ENCODE data around the gene MGME1.

DNA sequence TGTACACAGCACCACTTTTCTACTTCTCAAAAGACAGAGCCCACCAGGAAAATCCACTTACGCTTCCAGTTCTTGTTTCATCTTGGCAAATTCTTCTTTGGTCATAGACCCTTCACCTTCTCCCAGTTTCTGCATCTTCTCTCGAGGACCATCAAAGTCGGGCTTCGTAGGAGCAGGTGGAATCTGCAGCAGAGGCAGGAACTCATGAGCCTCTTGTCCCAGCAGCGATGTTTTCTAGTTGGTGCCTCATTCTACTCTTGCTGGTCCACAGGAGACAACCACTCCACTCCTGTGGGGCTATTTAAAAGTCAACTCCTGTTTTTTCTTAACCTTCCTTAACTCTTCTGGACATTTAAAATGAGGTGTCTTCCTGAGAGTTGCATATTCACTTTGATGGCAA lies 14.9 kb upstream of the MGME1 start:
- no peak for TF ChIP-seq CTCF (IDR thresholded peaks at IDR 0.05)
- TF ChIP-seq MLX (CRISPR knock-in tag; IDR thresholded peaks at IDR 0.05), result no peak
- no peak for TF ChIP-seq ZNF317 (CRISPR knock-in tag; IDR thresholded peaks at IDR 0.05; ENCODE audit: borderline replicate concordance, low read depth)
- TF ChIP-seq MAX (CRISPR knock-in tag; IDR thresholded peaks at IDR 0.05), result no peak
- no peak for TF ChIP-seq GABPB1 (CRISPR knock-in tag; IDR thresholded peaks at IDR 0.05)
- TF ChIP-seq NFYB (CRISPR knock-in tag; conservative IDR thresholded peaks at IDR 0.05; ENCODE audit: low read depth), result no peak
- TF ChIP-seq ETV6 (CRISPR knock-in tag; IDR thresholded peaks at IDR 0.05), result no peak
- TF ChIP-seq SP1 (CRISPR knock-in tag; conservative IDR thresholded peaks at IDR 0.05), result no peak
- no peak for TF ChIP-seq CREM (CRISPR knock-in tag; IDR thresholded peaks at IDR 0.05)
- TF ChIP-seq MXD4 (CRISPR knock-in tag; IDR thresholded peaks at IDR 0.05; ENCODE audit: borderline replicate concordance), result no peak
- TF ChIP-seq TEAD4 (CRISPR knock-in tag; IDR thresholded peaks at IDR 0.05), result no peak
- no peak for TF ChIP-seq JUN (CRISPR knock-in tag; IDR thresholded peaks at IDR 0.05)
